GM20000 (cell line): Measurements from ENCODE around the gene MRPL32.
A peak's percentile ranks its signal among the peaks of the same experiment; 100 is the strongest.
"Not testable (repeated sequence)": the region's sequence is repeated elsewhere in the genome, so short reads cannot be mapped to it uniquely, and the experiment has no call there.

Experiments
- DNase-seq: peaks from one replicate; pipeline ENCODE4 v3.0.0; 2012; ENCODE audit warnings: low spot score
- TF ChIP-seq, protein P1 (sequence below): IDR thresholded peaks from 2 replicates; pipeline ENCODE4 v1.5.1; 2012; ENCODE audit warnings: mild to moderate bottlenecking, control low read depth; ENCODE audit errors: extremely low read depth, missing control alignments

MRPL32 gene

DNA sequence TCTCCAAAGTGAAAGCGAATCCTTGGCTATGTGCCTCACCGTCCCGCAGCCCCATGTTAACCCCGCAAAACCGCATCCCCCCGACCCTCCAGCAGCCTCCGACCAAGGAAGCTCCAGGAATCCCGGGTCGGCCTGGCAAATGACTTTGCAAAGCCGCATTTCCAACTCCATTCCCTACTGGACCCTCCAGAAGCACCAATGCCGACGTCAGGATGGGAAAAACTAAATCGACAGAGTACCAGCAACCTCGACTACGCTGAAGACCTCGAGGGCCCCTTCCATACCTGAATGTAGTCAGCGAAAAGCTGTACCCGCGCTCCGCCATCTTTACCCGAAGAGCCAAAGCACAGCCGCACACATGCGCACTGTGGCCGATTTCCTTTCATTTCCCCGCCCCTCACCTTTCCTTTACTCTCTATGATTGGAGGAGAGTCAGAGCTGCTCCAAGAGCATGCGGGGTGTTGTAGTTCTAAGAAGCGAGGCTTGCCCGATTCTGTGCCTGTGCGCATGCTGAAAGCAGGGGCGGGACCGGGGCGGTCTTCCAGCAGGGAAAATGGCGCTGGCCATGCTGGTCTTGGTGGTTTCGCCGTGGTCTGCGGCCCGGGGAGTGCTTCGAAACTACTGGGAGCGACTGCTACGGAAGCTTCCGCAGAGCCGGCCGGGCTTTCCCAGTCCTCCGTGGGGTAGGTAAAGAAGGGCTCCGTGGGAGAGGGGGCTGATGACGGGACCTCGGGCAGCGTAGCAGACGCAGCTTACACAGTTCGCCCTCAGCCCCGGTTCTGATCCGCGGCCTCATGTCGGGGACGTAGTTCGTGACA is at the start of gene MRPL32, which contains the start of gene PSMA2:
Gene MRPL32 (plus strand): TSS at position 543 of the 818 bp plus-strand sequence. CDS start 11 bp downstream, at position 554.
Gene PSMA2 (minus strand): TSS at position 341 of the 818 bp plus-strand sequence. CDS start 16 bp downstream, at position 325.
- TF ChIP-seq, protein P1, sequence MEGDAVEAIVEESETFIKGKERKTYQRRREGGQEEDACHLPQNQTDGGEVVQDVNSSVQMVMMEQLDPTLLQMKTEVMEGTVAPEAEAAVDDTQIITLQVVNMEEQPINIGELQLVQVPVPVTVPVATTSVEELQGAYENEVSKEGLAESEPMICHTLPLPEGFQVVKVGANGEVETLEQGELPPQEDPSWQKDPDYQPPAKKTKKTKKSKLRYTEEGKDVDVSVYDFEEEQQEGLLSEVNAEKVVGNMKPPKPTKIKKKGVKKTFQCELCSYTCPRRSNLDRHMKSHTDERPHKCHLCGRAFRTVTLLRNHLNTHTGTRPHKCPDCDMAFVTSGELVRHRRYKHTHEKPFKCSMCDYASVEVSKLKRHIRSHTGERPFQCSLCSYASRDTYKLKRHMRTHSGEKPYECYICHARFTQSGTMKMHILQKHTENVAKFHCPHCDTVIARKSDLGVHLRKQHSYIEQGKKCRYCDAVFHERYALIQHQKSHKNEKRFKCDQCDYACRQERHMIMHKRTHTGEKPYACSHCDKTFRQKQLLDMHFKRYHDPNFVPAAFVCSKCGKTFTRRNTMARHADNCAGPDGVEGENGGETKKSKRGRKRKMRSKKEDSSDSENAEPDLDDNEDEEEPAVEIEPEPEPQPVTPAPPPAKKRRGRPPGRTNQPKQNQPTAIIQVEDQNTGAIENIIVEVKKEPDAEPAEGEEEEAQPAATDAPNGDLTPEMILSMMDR, result no peak
- DNase-seq, result peak; percentile 90

GRCh38 chr7:42883950-42884349 is 48.2 kb upstream of the MRPL32 start:
- DNase-seq, result no peak
- TF ChIP-seq, protein P1, result no peak

GRCh38 chr7:42885183-42885582 is 47.0 kb upstream of the MRPL32 start:
- DNase-seq, result not testable (repeated sequence)

GRCh38 chr7:42886129-42886528 is 46.0 kb upstream of the MRPL32 start:
- no peak for DNase-seq
- TF ChIP-seq, protein P1, result no peak

DNA sequence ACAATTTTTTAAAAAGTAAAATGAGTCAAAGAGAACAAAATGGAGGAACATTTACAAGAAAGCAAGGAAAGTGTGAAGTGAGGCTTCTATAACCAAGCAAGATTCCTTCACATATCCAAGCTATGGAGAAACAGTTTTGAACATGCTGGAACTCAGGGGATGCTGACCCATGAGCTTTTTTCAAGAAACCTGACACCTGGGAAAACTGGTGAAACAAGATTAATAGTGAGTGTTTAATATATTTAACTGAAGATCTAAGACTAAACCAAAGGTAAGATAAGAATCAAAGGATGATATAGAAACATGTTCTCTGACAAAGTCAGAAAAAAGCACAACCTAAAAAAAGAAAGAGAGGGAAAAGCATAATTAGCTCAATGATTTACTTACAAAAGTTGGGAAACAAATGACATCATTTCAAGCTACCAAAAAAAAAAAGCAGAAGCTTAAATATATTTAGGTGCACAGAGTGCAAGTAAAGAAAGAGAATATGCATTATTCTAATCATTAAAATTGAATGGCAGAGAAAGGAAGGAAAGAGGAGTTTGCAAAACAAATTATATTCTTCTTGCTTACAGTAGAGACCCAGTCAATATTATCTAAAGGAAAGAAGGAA is 45.2 kb upstream of the MRPL32 start:
- DNase-seq, result no peak
- TF ChIP-seq, protein P1, result no peak

DNA sequence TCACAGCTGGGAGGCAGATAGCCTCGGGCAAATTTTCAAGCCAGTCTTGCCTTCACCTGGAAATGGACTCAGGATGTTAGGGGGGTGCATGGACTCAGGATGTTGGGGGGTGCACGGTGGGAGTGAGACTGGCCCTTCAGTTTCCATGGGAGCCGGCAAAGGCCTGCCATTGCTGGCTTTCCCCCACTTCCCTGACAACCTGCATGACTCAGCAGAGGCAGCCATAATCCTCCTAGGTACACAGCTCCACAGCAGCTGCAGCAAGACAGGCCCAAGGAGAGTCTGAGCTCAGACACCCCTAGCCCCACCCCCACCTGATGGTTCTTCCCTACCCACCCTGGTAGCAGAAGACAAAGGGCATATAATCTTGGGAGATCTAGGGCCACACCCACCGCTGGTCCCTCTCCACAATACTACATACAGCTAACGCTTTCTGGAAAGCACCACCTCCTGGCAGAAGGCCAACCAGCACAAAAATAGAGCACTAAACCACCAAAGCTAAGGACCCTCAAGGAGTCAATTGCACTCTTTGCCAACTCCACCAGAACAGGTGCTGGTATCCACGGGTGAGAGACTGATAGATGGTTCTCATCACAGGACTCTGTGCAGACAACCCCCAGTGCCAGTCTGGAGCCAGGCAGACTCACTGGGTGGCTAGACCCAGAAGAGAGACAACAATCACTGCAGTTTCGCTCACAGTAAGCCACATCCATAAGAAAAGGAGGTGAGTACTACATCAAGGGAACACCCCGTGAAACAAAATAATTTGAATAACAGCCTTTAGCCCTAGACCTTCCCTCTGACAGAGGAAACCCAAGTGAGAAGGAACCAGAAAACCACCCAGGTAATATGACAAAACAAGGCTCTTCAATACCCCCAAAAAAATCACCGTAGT is 38.6 kb upstream of the MRPL32 start:
- no peak for DNase-seq
- TF ChIP-seq, protein P1, result no peak

- no peak for DNase-seq
- TF ChIP-seq, protein P1, result no peak
These were observed 31.3 kb upstream of the MRPL32 start for GRCh38 chr7:42900842-42901241.
